HG03558 (cell line): ENCODE measurements around the gene MS4A5.
"Not testable (repeated sequence)": the region's sequence is repeated elsewhere in the genome, so short reads cannot be mapped to it uniquely, and the experiment has no call there.

ENCODE experiments used
- ATAC-seq: cut with Tn5 transposase; IDR thresholded peaks from one replicate; pipeline ENCODE4 v1.9.1; 2021; ENCODE audit warnings: moderate number of reproducible peaks; ENCODE audit not compliant: unreplicated experiment; ENCODE audit errors: extremely low read depth

Gene MS4A5, protein sequence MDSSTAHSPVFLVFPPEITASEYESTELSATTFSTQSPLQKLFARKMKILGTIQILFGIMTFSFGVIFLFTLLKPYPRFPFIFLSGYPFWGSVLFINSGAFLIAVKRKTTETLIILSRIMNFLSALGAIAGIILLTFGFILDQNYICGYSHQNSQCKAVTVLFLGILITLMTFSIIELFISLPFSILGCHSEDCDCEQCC

DNA sequence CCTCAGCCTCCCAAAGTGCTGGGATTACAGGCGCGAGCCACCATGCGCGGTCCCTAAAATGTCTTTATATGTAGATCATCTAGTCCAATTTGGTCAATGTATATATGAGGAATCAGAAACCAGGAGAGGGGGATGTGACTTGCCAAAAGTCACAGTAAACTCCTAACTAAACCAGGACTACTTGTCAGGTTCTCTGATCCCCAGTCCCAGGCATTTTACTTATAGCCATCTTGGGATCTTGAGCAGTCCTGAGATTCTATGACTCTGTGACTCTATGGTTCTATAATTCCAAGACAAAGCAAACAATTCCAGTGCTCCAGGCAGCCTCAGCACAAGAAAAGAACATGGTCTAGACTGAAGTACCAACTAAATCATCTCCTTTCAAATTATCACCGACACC lies at the start of gene MS4A5:
Gene MS4A5, plus strand, starts transcription at position 301 of the 400 bp plus-strand sequence. CDS start 103 bp downstream, outside the sequence.
- no peak for ATAC-seq

GRCh38 chr11:60389279-60389910 lies 40.0 kb upstream of the MS4A5 start:
- peak; percentile 72 for ATAC-seq

DNA sequence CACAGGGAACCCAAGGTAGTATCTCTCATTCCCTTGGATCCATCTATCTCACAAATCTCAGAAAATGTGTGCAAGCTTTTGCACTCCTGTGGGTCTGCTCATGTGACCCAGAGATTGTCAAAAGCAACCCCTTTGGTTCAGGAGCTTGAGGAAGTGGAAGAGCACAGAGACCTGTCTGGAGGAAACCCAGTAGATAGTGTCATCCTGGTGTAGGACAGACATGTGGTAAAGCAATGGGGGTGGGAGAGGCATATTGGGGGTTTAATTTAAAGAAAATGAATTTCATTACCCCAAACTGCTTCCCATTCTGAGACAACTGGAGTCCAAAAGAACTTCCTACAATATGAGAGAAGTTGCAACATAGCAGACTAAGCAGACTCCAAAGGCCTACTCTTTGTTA lies 39.0 kb upstream of the MS4A5 start:
- ATAC-seq, result no peak

GRCh38 chr11:60392361-60392760 lies 37.0 kb upstream of the MS4A5 start:
- no peak for ATAC-seq

GRCh38 chr11:60393016-60393415 lies 36.4 kb upstream of the MS4A5 start:
- no peak for ATAC-seq

- ATAC-seq, result no peak
Measured at GRCh38 chr11:60394666-60395380, 34.5 kb upstream of the MS4A5 start.

- ATAC-seq, result no peak
Measured at GRCh38 chr11:60396382-60396781, 33.0 kb upstream of the MS4A5 start, which contains the start of gene MS4A14. MS4A14 (plus strand) TSS chr11:60396459; CDS start chr11:60396579, 120 bp downstream.

GRCh38 chr11:60396799-60397198 lies 32.6 kb upstream of the MS4A5 start:
- peak; percentile 59 for ATAC-seq

GRCh38 chr11:60420015-60420414 lies 9.4 kb upstream of the MS4A5 start:
- no peak for ATAC-seq

DNA sequence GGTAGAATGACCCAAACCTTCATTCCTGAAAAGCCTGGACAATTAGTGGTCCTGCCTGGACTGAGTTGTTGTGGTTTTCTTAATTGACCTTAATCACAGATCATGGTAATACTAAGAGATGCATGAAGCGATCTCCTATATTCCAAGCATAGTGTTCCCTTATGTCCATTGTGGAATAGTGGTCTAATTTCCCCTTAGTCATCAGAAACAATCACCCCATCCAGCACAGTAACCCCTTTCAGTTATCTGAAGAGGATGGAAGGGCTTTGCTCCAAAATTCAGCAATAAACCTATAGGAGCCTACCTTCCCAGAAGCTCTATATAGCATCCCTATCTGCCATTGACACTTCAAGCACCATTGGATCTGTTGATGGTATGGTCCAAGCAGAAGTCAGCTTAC lies 6.8 kb upstream of the MS4A5 start:
- no peak for ATAC-seq

DNA sequence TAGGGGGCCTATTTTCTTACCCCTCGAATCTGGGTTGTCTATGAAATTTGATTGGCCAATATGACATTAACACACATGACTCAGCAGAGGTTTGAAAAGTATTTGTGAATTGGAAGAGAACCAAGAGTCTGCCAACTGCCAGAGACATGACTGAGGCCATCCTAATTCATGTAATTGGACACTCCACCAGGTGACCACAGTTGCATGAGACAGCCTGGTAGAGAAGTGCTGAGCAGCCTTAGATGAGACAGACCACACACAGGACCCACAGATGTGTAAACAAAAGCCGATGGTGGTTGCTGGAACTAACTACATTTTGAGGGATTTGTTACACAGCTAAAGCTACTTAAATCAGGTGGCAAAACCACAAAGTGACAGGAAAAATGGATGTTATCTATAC lies 855 bp upstream of the MS4A5 start:
- ATAC-seq, result no peak

DNA sequence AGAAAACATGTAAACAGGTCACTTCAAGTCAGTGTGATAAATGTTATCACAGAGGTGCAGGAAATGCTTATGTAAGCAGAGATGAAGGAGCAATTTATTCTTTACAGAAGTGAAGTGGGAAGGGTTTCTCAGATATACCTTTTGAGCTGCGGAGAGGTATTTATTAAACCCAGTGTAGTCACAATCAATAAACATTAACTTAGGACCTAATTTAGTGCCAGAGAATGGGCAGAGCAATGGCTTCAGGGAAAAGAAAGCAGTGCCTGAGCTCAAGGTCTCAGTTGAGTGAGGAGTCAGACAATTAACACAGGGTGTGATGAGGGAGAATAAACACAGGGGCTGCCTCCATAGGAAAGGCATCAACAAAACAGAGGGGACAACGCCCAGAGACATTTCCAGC lies 1.9 kb downstream of the MS4A5 start:
- no peak for ATAC-seq

GRCh38 chr11:60433401-60433800 lies 4.0 kb downstream of the MS4A5 start:
- no peak for ATAC-seq

DNA sequence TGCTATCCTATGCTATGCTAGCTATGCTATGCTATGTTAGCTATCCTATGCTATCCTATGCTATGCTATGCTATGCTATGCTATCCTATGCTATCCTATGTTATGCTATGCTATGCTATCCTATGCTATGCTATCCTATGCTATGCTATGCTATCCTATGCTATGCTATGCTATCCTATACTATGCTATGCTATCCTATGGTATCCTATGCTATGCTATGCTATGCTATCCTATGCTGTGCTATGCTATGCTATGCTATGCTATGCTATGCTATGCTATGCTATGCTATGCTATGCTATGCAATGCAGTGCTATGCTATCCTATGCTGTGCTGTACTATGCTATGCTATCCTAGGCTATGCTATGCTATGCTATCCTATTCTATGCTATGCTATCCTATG lies 17.7 kb downstream of the MS4A5 start:
- no peak for ATAC-seq

GRCh38 chr11:60447846-60448245 lies 18.5 kb downstream of the MS4A5 start:
- no peak for ATAC-seq

DNA sequence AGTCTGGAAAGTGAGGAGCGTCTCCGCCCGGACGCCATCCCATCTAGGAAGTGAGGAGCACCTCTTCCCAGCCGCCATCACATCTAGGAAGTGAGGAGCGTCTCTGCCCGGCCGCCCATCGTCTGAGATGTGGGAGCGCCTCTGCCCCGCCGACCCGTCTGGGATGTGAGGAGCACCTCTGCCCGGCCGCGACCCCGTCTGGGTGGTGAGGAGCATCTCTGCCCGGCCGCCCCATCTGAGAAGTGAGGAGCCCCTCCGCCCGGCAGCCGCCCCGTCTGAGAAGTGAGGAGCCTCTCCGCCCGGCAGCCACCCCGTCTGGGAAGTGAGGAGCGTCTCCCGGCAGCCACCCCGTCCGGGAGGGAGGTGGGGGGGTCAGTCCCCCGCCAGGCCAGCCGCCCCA lies 21.8 kb downstream of the MS4A5 start:
- ATAC-seq, result not testable (repeated sequence)

- no peak for ATAC-seq
Measured at GRCh38 chr11:60454212-60454611, 24.8 kb downstream of the MS4A5 start.

GRCh38 chr11:60455531-60456042 lies 26.2 kb downstream of the MS4A5 start, which contains the start of gene MS4A1:
MS4A1 (plus strand) TSS chr11:60455847; CDS start chr11:60462375, 6,528 bp downstream.
- peak; percentile 72 for ATAC-seq

DNA sequence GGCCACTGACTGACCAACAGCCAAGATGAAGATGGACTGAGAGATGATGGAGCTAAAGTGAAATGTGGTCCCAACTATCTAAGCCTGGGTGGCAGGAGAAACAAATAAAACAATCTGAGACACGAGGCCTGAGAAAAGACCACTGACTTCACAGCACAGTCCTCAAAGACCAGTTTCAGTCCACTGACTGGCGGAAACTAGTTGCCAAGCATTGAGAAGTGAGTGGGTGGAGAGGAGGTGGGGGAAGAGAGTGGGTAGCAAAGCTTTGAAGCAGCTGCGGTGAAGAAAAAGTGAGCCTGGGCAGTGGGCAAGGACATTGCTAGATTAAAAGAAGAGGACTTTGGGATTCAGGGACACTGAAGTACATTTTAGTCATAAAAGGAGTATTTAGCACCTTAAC lies 28.2 kb downstream of the MS4A5 start:
- ATAC-seq, result peak; percentile 26

DNA sequence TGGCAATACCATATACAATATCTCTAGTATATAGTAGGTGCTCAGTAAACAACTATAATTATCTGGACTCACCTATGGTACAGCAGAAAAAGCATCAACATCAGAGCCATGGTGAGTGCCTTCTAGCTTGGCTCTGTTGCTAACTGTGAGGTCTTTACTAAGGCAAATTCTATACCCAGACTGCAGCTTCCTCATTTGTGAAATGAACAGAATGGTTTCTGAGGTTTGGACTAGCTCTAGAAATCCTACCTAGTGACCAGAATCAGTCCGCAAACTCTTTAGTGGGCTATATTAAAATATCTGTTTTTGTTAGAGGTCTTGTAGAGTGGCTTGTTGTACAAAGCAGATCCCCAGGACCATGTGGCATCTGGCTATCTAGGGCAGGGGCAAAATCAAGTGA lies 30.0 kb downstream of the MS4A5 start:
- ATAC-seq, result no peak

GRCh38 chr11:60468829-60469228 lies 39.5 kb downstream of the MS4A5 start:
- no peak for ATAC-seq
